22Rv1 (cell line): ENCODE data around the gene TERF2IP.

Source experiments
- H3K27ac ChIP-seq: fragments of 450-650 bp; 2 replicates; pipeline ENCODE4 v1.5.1; 2017
- CTCF ChIP-seq: fragments of 450-650 bp; IDR thresholded peaks from 2 replicates; pipeline ENCODE4 v1.5.1; 2017; ENCODE audit warnings: mild to moderate bottlenecking
- ZFX ChIP-seq: fragments of 450-650 bp; IDR thresholded peaks from 2 replicates; pipeline ENCODE4 v1.6.1; 2017; ENCODE audit warnings: antibody characterized with exemption, borderline replicate concordance

TERF2IP gene

DNA sequence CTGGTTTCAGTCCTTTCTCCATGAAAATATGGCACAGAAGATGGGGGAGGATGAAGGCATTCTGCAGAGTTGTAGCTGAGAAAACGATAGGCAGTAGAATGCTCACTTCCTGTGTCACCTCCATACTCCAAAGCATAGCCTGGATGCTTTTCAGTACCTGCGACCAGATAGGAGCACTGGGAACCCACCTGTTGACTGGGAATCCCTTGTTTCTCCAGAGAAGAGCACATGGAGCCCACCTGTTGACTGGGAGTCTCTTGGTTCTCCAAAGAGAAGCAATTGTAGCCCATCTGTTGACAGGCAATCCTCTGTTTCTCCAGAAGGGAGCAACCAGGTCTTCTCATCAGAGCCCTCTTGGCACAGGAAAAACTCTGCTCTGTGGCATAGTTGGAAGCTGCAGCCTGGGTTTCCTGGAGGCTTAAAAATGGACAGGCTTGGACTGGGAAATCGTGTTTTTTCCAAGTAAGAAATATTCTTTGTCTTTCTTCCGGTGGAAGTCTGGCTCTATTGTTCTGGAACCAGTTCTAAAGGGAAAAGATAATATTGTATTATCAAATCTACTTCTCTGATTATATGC is 13.2 kb downstream of the TERF2IP start:
- TF ChIP-seq CTCF = no peak
- TF ChIP-seq ZFX = no peak

GRCh38 chr16:75667503-75667902 is 19.9 kb downstream of the TERF2IP start:
- H3K27ac ChIP-seq = no peak overlapping the region
- no peak for TF ChIP-seq ZFX

More for the DNA sequence above, 13.2 kb downstream of the TERF2IP start:
- H3K27ac ChIP-seq = no peak overlapping the region

- TF ChIP-seq CTCF (no peak), ZFX (no peak)
- H3K27ac ChIP-seq = no peak within 1 kb of the TSS
These were observed 29.3 kb downstream of the TERF2IP start, which contains the start of gene CPHXL2 for GRCh38 chr16:75676909-75677308. TSS of gene CPHXL2 (minus strand) at chr16:75677009. CDS start at chr16:75676999, 10 bp downstream.

- H3K27ac ChIP-seq = no peak overlapping the region
- TF ChIP-seq CTCF = no peak
- TF ChIP-seq ZFX = no peak
These were observed 31.8 kb downstream of the TERF2IP start for GRCh38 chr16:75679366-75679765.

GRCh38 chr16:75682308-75682707 is 34.7 kb downstream of the TERF2IP start:
- H3K27ac ChIP-seq = no peak overlapping the region
- TF ChIP-seq CTCF (no peak), ZFX (no peak)

DNA sequence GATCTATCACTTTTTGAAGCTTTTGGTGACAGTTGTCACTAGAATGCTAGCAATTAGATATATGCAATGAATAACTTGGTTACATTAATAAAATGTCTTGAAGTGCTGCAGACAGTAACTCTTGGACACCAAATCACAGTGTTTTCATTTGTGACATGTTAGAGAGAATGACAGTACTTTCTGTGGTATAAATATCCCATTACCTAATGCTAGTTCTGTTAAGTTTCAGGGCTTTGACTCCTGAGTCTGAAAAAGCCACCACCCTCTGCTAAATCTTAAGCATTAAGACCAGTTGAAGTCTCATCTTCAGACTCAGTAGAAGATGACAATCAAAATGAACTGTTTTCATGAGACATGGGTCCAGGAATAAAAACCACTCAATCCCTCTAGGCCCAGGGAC is 39.8 kb downstream of the TERF2IP start:
- TF ChIP-seq CTCF = no peak
- no peak for TF ChIP-seq ZFX
- no peak overlapping the region for H3K27ac ChIP-seq

- no peak overlapping the region; the same call in 1 of the 2 replicates for H3K27ac ChIP-seq
- TF ChIP-seq ZFX (no peak), CTCF (peak; percentile 54)
These were observed 48.1 kb downstream of the TERF2IP start for GRCh38 chr16:75695708-75696107.

- no peak overlapping the region for H3K27ac ChIP-seq
- no peak for TF ChIP-seq ZFX
- no peak for TF ChIP-seq CTCF
These were observed 50.0 kb downstream of the TERF2IP start for GRCh38 chr16:75697571-75697970.
